ENCODE measurements around the gene CNTF.
"Not testable (repeated sequence)": the region's sequence is repeated elsewhere in the genome, so short reads cannot be mapped to it uniquely, and the experiment has no call there.

The CNTF gene

GRCh38 chr11:58622344-58622743, at the start of gene CNTF:
TSS of gene CNTF (plus strand) at chr11:58622665. CDS start at chr11:58622753, 88 bp downstream.
- no peak for DNase-seq

GRCh38 chr11:58572906-58573305, 49.6 kb upstream of the CNTF start:
- DNase-seq, result not testable (repeated sequence)

- DNase-seq, result no peak
Observed at GRCh38 chr11:58573451-58574104, 48.9 kb upstream of the CNTF start.

- DNase-seq, result no peak
Observed at GRCh38 chr11:58574881-58575280, 47.6 kb upstream of the CNTF start.

- DNase-seq, result no peak
Observed at GRCh38 chr11:58575377-58576020, 47.0 kb upstream of the CNTF start, which contains the start of gene LPXN. TSS of gene LPXN (minus strand) at chr11:58575856. CDS start at chr11:58575772, 84 bp downstream.

GRCh38 chr11:58576887-58577471, 45.5 kb upstream of the CNTF start:
- DNase-seq, result no peak

GRCh38 chr11:58577555-58578135, 44.8 kb upstream of the CNTF start:
- no peak for DNase-seq

- peak; percentile 95 for DNase-seq
Observed at GRCh38 chr11:58578136-58578634, 44.3 kb upstream of the CNTF start.

GRCh38 chr11:58578635-58579191, 43.8 kb upstream of the CNTF start, which contains the start of gene ZFP91:
TSS of gene ZFP91 (plus strand) at chr11:58579063. CDS start at chr11:58579282, 219 bp downstream.
- peak; percentile 98 for DNase-seq

- peak; percentile 95 for DNase-seq
Observed at GRCh38 chr11:58579192-58580129, 43.0 kb upstream of the CNTF start.

- no peak for DNase-seq
Observed at GRCh38 chr11:58580311-58580710, 42.2 kb upstream of the CNTF start.

GRCh38 chr11:58582437-58582836, 40.0 kb upstream of the CNTF start:
- DNase-seq, result no peak

- no peak for DNase-seq
Observed at GRCh38 chr11:58586998-58587397, 35.5 kb upstream of the CNTF start.

GRCh38 chr11:58591659-58592058, 30.8 kb upstream of the CNTF start:
- DNase-seq, result no peak

- DNase-seq, result no peak
Observed at GRCh38 chr11:58592760-58593472, 29.5 kb upstream of the CNTF start.

- DNase-seq, result no peak
Observed at GRCh38 chr11:58594826-58595225, 27.6 kb upstream of the CNTF start.

GRCh38 chr11:58596621-58597020, 25.8 kb upstream of the CNTF start:
- no peak for DNase-seq

- DNase-seq, result no peak
Observed at GRCh38 chr11:58597486-58598144, 24.9 kb upstream of the CNTF start.

GRCh38 chr11:58600510-58600909, 22.0 kb upstream of the CNTF start:
- DNase-seq, result no peak

GRCh38 chr11:58606930-58607714, 15.3 kb upstream of the CNTF start:
- no peak for DNase-seq

Data from right forelimb (tissue), 1 donor.